Neural progenitor cell (in vitro differentiated cells): ENCODE data around the gene MSANTD1. TPM values are rescaled to one million over a fixed set of nuclear protein-coding genes. Genes with fewer than 3 reads are reported as not detected.

Experiments used
- DNase-seq: peaks from one replicate; pipeline ENCODE4 v3.0.0-alpha.2; 2016; ENCODE audit warnings: low spot score
- H2AFZ ChIP-seq: fragments of 200-600 bp; sonication (generic); replicated peaks from 2 replicates; pipeline ENCODE4 v1.6.1; 2016; ENCODE audit warnings: antibody characterized with exemption
- H3F3A ChIP-seq: fragments of 200-600 bp; sonication (generic); 2 replicates; pipeline ENCODE4 v1.6.1; 2016; ENCODE audit warnings: antibody characterized with exemption, low read depth
- H3K27ac ChIP-seq: fragments of 200-600 bp; sonication (generic); 2 replicates; pipeline ENCODE4 v1.5.1; 2016; ENCODE audit warnings: mild to moderate bottlenecking
- H3K27me3 ChIP-seq: fragments of 200-600 bp; sonication (generic); 2 replicates; pipeline ENCODE4 v1.6.1; 2016; ENCODE audit warnings: mild to moderate bottlenecking, moderate library complexity
- H3K36me3 ChIP-seq: fragments of 200-600 bp; sonication (generic); 2 replicates; pipeline ENCODE4 v1.5.1; 2016
- H3K4me1 ChIP-seq: fragments of 200-600 bp; sonication (generic); 2 replicates; pipeline ENCODE4 v1.6.1; 2016; ENCODE audit warnings: mixed run types
- H3K4me2 ChIP-seq: fragments of 200-600 bp; sonication (generic); 2 replicates; pipeline ENCODE4 v1.6.1; 2016
- H3K4me3 ChIP-seq: fragments of 200-600 bp; sonication (generic); 2 replicates; pipeline ENCODE4 v1.5.1; 2016
- H3K79me2 ChIP-seq: fragments of 200-600 bp; sonication (generic); 2 replicates; pipeline ENCODE4 v1.6.1; 2016; ENCODE audit warnings: low read depth
- H3K9ac ChIP-seq: fragments of 200-600 bp; sonication (generic); 2 replicates; pipeline ENCODE4 v1.6.1; 2016
- H3K9me3 ChIP-seq: fragments of 200-600 bp; sonication (generic); 2 replicates; pipeline ENCODE4 v1.5.1; 2016; ENCODE audit warnings: low read depth
- H4K20me1 ChIP-seq: fragments of 200-600 bp; sonication (generic); 2 replicates; pipeline ENCODE4 v1.6.1; 2016; ENCODE audit warnings: low read depth
- H3K27ac Mint-ChIP-seq: 3 replicates; pipeline ENCODE4 v1.8.0; 2021; ENCODE audit warnings: mixed read lengths
- H3K27me3 Mint-ChIP-seq: 2 replicates; pipeline ENCODE4 v1.8.0; 2022; ENCODE audit warnings: low read depth, mild to moderate bottlenecking, inconsistent platforms, moderate library complexity, mixed read lengths; ENCODE audit not compliant: insufficient read depth
- H3K36me3 Mint-ChIP-seq: 3 replicates; pipeline ENCODE4 v1.8.0; 2021; ENCODE audit warnings: mixed read lengths
- H3K4me1 Mint-ChIP-seq: 3 replicates; pipeline ENCODE4 v1.8.0; 2021; ENCODE audit warnings: mixed read lengths
- H3K4me3 Mint-ChIP-seq: 3 replicates; pipeline ENCODE4 v1.8.0; 2021; ENCODE audit warnings: mild to moderate bottlenecking, moderate library complexity, mixed read lengths
- H3K9me3 Mint-ChIP-seq: 3 replicates; pipeline ENCODE4 v1.8.0; 2020; ENCODE audit warnings: mixed read lengths
- EZH2 ChIP-seq: fragments of 200-600 bp; sonication (generic); IDR thresholded peaks from 2 replicates; pipeline ENCODE4 v1.6.1; 2017; ENCODE audit warnings: antibody characterized with exemption, mild to moderate bottlenecking, moderate library complexity
- EZH2phosphoT487 ChIP-seq: fragments of 200-600 bp; sonication (generic); IDR thresholded peaks from 2 replicates; pipeline ENCODE4 v1.6.1; 2017; ENCODE audit warnings: antibody characterized with exemption
- total RNA-seq: library from RNA; depleted of rRNA; stranded (reverse); fragments of >200 nt; gene quantifications from 2 replicates; pipeline ENCODE4 v1.2.3, GENCODE V29; 2015; ENCODE audit warnings: low replicate concordance
- TF ChIP-seq, protein P1 (sequence below): fragments of 200-600 bp; sonication (generic); IDR thresholded peaks from 2 replicates; pipeline ENCODE4 v1.5.1; 2017; ENCODE audit warnings: antibody characterized with exemption, mild to moderate bottlenecking

The MSANTD1 gene
- total RNA-seq, 1 donor from 2014 or later, result 0.17 TPM

GRCh38 chr4:3200423-3201090 is 48.4 kb upstream of the MSANTD1 start:
- Histone ChIP-seq H2AFZ (no peak overlapping the region), H3K9ac (no peak overlapping the region), H3F3A (no peaks in the 10 kb centered on the region), H3K27ac (no peak overlapping the region), H3K4me1 (peaks cover 4% of the 10 kb centered on the region), H4K20me1 (peaks cover 11% of the 10 kb centered on the region), H3K9me3 (no peaks in the 10 kb centered on the region), H3K4me3 (no peak overlapping the region), H3K27me3 (no peaks in the 10 kb centered on the region), H3K36me3 (no peaks in the 10 kb centered on the region), H3K4me2 (no peak overlapping the region), H3K79me2 (no peaks in the 10 kb centered on the region)
- no peak overlapping the region for H3K4me3 Mint-ChIP-seq
- no peaks in the 10 kb centered on the region for H3K27me3 Mint-ChIP-seq
- no peaks in the 10 kb centered on the region for H3K9me3 Mint-ChIP-seq
- TF ChIP-seq, protein P1, sequence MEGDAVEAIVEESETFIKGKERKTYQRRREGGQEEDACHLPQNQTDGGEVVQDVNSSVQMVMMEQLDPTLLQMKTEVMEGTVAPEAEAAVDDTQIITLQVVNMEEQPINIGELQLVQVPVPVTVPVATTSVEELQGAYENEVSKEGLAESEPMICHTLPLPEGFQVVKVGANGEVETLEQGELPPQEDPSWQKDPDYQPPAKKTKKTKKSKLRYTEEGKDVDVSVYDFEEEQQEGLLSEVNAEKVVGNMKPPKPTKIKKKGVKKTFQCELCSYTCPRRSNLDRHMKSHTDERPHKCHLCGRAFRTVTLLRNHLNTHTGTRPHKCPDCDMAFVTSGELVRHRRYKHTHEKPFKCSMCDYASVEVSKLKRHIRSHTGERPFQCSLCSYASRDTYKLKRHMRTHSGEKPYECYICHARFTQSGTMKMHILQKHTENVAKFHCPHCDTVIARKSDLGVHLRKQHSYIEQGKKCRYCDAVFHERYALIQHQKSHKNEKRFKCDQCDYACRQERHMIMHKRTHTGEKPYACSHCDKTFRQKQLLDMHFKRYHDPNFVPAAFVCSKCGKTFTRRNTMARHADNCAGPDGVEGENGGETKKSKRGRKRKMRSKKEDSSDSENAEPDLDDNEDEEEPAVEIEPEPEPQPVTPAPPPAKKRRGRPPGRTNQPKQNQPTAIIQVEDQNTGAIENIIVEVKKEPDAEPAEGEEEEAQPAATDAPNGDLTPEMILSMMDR, result no peak
- TF ChIP-seq EZH2phosphoT487, result no peak
- H3K27ac Mint-ChIP-seq, result no peak overlapping the region
- DNase-seq, result no peak
- H3K36me3 Mint-ChIP-seq, result peaks cover 9% of the 10 kb centered on the region
- peaks cover 17% of the 10 kb centered on the region for H3K4me1 Mint-ChIP-seq

- H3K27ac Mint-ChIP-seq, result no peak overlapping the region
- no peak for TF ChIP-seq EZH2
- TF ChIP-seq, protein P1, result no peak
- no peak for TF ChIP-seq EZH2phosphoT487
These were observed 46.9 kb upstream of the MSANTD1 start for GRCh38 chr4:3201718-3202702.

DNA sequence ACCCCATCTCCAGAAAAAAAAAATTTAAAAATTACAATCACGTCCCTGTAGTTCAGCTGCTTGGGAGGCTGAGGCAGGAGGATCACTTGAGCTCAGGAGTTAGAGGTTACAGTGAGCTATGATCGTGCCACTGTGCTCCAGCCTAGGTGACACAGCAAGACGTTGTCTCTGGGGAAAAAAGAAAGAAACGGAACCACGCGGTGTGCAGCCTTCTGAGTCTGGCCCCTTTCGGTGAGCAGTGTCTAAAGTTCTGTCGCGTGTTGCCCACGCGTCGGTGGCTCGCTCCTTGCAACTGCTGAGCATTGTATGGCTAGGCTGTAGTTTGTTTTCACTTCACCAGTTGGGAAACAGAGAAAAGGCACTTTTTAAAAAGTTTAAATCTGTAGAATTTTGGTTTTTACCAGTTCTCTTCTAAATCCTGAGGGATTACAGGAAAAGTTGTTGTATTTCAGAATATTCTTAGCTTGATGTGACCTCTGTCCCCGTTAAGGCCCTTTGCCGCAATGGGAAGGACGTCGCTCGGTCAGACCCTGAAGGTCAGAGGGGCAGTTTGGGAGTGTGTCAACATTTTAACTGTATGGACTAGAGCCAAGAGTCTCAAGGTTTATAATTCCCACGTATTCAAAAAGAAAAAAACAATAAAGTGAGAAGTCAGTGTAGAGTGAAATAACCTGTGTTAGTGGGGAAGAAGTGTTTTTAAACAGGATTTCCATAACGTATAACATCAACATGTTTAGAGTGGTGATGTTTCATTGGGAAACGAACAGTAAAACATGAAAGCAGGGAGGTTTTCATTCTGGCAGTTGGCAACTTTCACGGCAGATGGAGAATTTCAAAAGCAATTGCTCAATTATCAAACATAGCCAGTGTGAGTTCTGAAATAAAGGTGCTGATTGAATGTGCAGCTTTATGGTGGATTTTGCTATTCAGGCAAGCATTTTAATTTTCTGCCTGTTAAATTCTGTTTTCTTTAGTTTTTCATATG is 45.8 kb upstream of the MSANTD1 start:
- no peak overlapping the region for H3K4me2 ChIP-seq
- H3F3A ChIP-seq, result no peaks in the 10 kb centered on the region
- DNase-seq, result no peak
- H3K4me1 ChIP-seq, result peaks cover 13% of the 10 kb centered on the region
- no peaks in the 10 kb centered on the region for H3K9me3 ChIP-seq
- peaks cover 9% of the 10 kb centered on the region for H3K36me3 ChIP-seq
- Mint-ChIP-seq H3K36me3 (peaks cover 14% of the 10 kb centered on the region), H3K27ac (no peak overlapping the region), H3K9me3 (no peaks in the 10 kb centered on the region), H3K4me3 (no peak overlapping the region), H3K27me3 (no peaks in the 10 kb centered on the region), H3K4me1 (peaks cover 39% of the 10 kb centered on the region)
- no peak overlapping the region for H3K27ac ChIP-seq
- no peaks in the 10 kb centered on the region for H3K27me3 ChIP-seq
- H3K9ac ChIP-seq, result no peak overlapping the region
- TF ChIP-seq, protein P1, result no peak
- TF ChIP-seq EZH2phosphoT487, result no peak
- no peak for TF ChIP-seq EZH2
- H2AFZ ChIP-seq, result no peak overlapping the region
- H3K79me2 ChIP-seq, result no peaks in the 10 kb centered on the region
- peaks cover 15% of the 10 kb centered on the region for H4K20me1 ChIP-seq
- no peak overlapping the region for H3K4me3 ChIP-seq

More at GRCh38 chr4:3201718-3202702, 46.9 kb upstream of the MSANTD1 start:
- no peak overlapping the region for H3K4me3 Mint-ChIP-seq
- Histone ChIP-seq H3K4me3 (no peak overlapping the region), H3K27me3 (no peaks in the 10 kb centered on the region), H3K9ac (no peak overlapping the region), H3K36me3 (peaks cover 1% of the 10 kb centered on the region), H3K27ac (no peak overlapping the region), H3K79me2 (no peaks in the 10 kb centered on the region), H2AFZ (no peak overlapping the region), H4K20me1 (peaks cover 15% of the 10 kb centered on the region), H3K9me3 (no peaks in the 10 kb centered on the region), H3K4me1 (peaks cover 13% of the 10 kb centered on the region), H3F3A (no peaks in the 10 kb centered on the region), H3K4me2 (no peak overlapping the region)
- no peaks in the 10 kb centered on the region for H3K27me3 Mint-ChIP-seq
- DNase-seq, result no peak
- H3K36me3 Mint-ChIP-seq, result peaks cover 5% of the 10 kb centered on the region
- no peaks in the 10 kb centered on the region for H3K9me3 Mint-ChIP-seq
- peaks cover 28% of the 10 kb centered on the region for H3K4me1 Mint-ChIP-seq
